Right atrium auricular region (tissue), 2 donors: ENCODE results near the gene PKNOX1. TPM values are rescaled to one million over a fixed set of nuclear protein-coding genes. Genes with fewer than 3 reads are reported as not detected.

Experiments
- DNase-seq: peaks from one replicate; pipeline ENCODE4 v3.0.0-alpha.2; 2019; ENCODE audit warnings: low spot score
- H3K27ac ChIP-seq, 2 donors: fragments of 200-600 bp; sonication (generic); 1 replicate in 1 of 2; 2 replicates in 1 of 2; pipeline ENCODE4 v1.5.1; 2016 to 2019
- H3K27me3 ChIP-seq, 2 donors: fragments of 200-600 bp; sonication (generic); one replicate each; pipeline versions ENCODE4 v1.5.1 to v1.6.0; 2017 to 2019
- H3K36me3 ChIP-seq: fragments of 200-600 bp; sonication (generic); one replicate; pipeline ENCODE4 v1.5.1; 2016
- H3K4me1 ChIP-seq, 2 donors: fragments of 200-600 bp; sonication (generic); one replicate each; pipeline versions ENCODE4 v1.5.1 to v1.6.0; 2017 to 2019
- H3K4me3 ChIP-seq, 2 donors: fragments of 200-600 bp; sonication (generic); 1 replicate in 1 of 2; 2 replicates in 1 of 2; pipeline ENCODE4 v1.5.1; 2017 to 2019; ENCODE audit warnings: mild to moderate bottlenecking in 1 of 2, moderate library complexity in 1 of 2
- H3K9me3 ChIP-seq, 2 donors: fragments of 200-600 bp; sonication (generic); one replicate each; pipeline ENCODE4 v1.5.1; 2019
- CTCF ChIP-seq, 2 donors: fragments of 200-600 bp; sonication (generic); IDR thresholded peaks; one replicate each; pipeline ENCODE4 v1.5.1; 2019; ENCODE audit warnings: antibody characterized with exemption in 2 of 2
- total RNA-seq, 2 donors: library from RNA; depleted of rRNA; stranded (reverse); fragments of >200 nt; gene quantifications; one replicate each; pipeline ENCODE4 v1.1.0, GENCODE V29; 2016

Gene PKNOX1
- total RNA-seq, 2 donors from 2014 or later = 7.5 to 10.1 TPM

GRCh38 chr21:42974832-42975820 is 764 bp downstream of the PKNOX1 start:
- DNase-seq = peak; percentile 66
- peaks cover 4% of the 10 kb centered on the region for H3K36me3 ChIP-seq
- H3K27ac ChIP-seq = peak overlapping the region; percentile 96 to 100
- peak overlapping the region; percentile 84 to 87 for H3K4me3 ChIP-seq
- TF ChIP-seq CTCF (IDR thresholded peaks at IDR 0.05) = no peak
- H3K27me3 ChIP-seq = no peaks in the 10 kb centered on the region
- H3K4me1 ChIP-seq = peaks cover 0 to 17% of the 10 kb centered on the region in 2 donors
- H3K9me3 ChIP-seq = no peaks in the 10 kb centered on the region

- no peak for DNase-seq
- H3K9me3 ChIP-seq = no peaks in the 10 kb centered on the region
- peak overlapping the region; percentile 96 to 100 for H3K27ac ChIP-seq
- H3K4me1 ChIP-seq = peaks cover 0 to 20% of the 10 kb centered on the region in 2 donors
- H3K4me3 ChIP-seq = peak overlapping the region; percentile 84 to 87
- no peaks in the 10 kb centered on the region for H3K27me3 ChIP-seq
- no peak for TF ChIP-seq CTCF (IDR thresholded peaks at IDR 0.05)
- peaks cover 4% of the 10 kb centered on the region for H3K36me3 ChIP-seq
These were observed 1.7 kb downstream of the PKNOX1 start for GRCh38 chr21:42975886-42976608.

- Histone ChIP-seq H3K4me1 (peaks cover 0 to 27% of the 10 kb centered on the region in 2 donors), H3K27me3 (no peaks in the 10 kb centered on the region), H3K4me3 (no peak overlapping the region), H3K27ac (no peak overlapping the region), H3K9me3 (no peaks in the 10 kb centered on the region), H3K36me3 (peaks cover 4% of the 10 kb centered on the region)
- no peak for TF ChIP-seq CTCF (IDR thresholded peaks at IDR 0.05)
- DNase-seq = no peak
These were observed 6.2 kb downstream of the PKNOX1 start for GRCh38 chr21:42980312-42981213.

- H3K4me1 ChIP-seq = peaks cover 0 to 23% of the 10 kb centered on the region in 2 donors
- TF ChIP-seq CTCF (IDR thresholded peaks at IDR 0.05) = no peak
- no peak overlapping the region for H3K4me3 ChIP-seq
- H3K36me3 ChIP-seq = peaks cover 4% of the 10 kb centered on the region
- no peak overlapping the region for H3K27ac ChIP-seq
- DNase-seq = no peak
- H3K9me3 ChIP-seq = no peaks in the 10 kb centered on the region
- no peaks in the 10 kb centered on the region for H3K27me3 ChIP-seq
These were observed 6.8 kb downstream of the PKNOX1 start for GRCh38 chr21:42981214-42981523.

GRCh38 chr21:42981862-42982261 is 7.5 kb downstream of the PKNOX1 start:
- Histone ChIP-seq H3K9me3 (no peaks in the 10 kb centered on the region), H3K36me3 (peaks cover 4% of the 10 kb centered on the region), H3K4me3 (no peak overlapping the region), H3K4me1 (peaks cover 0 to 16% of the 10 kb centered on the region in 2 donors), H3K27me3 (no peaks in the 10 kb centered on the region), H3K27ac (no peak overlapping the region)
- TF ChIP-seq CTCF (IDR thresholded peaks at IDR 0.05) = no peak
- no peak for DNase-seq
